Stimulated activated CD8-positive, alpha-beta memory T cell treated with anti-CD3 and anti-CD28 coated beads, Interleukin-2, amount 100 ng/mL, for 1 hour (primary cell): ENCODE measurements around the gene SLC25A45.

ENCODE experiments used
- DNase-seq, 2 donors: peaks; one replicate each; pipeline ENCODE4 v3.0.0-alpha.2; 2020; ENCODE audit warnings: low read depth in 2 of 2

SLC25A45 gene

GRCh38 chr11:65404638-65405339 is 22.3 kb upstream of the SLC25A45 start:
- DNase-seq = no peak

DNA sequence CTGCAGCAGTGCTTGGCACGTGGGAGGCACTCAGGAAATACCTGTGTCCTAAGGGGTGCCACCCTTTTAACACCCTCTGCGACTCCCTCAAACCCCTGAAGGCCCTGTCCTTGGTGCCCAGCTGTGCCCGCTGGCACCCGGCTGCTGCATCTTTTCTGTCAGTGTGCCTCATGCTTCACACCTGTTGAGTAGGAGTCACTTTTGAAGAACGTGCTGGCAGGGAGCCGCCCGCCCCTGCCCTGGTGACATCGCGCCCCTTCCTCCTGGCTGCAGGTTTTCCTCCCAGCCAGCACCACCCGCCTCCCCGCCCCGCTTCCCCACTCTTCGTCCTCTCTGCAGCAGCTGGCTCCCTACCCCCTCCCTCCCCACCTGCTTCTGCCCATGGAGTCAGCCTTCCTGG is 21.8 kb upstream of the SLC25A45 start:
- no peak for DNase-seq

DNA sequence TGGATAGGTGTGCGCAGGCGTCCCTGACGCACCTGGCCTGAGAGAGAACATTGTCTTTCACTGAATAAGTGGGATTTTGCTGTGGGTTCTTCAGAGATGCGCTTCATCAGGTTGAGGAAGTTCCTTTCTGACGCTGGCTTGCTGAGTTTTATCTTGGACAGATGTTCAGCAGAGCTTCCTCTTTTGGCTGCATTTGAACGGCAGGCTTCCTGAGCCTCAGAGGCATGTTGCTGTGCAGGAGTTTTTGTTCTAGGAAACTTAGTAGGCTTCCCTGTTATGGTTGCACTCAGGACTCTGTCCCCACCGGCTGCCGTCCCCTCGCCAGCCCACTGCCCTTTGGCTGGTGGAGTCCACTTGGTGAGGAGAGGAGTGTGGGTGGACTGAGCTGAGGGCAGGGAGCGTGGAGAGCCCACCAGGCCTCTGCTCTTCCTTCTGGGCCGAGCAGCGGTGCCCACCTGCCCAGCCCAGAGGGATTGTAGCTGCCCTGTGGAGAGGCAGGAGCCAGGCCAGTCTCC is 21.2 kb upstream of the SLC25A45 start:
- DNase-seq = no peak

GRCh38 chr11:65402790-65403189 is 20.3 kb upstream of the SLC25A45 start:
- DNase-seq = no peak

DNA sequence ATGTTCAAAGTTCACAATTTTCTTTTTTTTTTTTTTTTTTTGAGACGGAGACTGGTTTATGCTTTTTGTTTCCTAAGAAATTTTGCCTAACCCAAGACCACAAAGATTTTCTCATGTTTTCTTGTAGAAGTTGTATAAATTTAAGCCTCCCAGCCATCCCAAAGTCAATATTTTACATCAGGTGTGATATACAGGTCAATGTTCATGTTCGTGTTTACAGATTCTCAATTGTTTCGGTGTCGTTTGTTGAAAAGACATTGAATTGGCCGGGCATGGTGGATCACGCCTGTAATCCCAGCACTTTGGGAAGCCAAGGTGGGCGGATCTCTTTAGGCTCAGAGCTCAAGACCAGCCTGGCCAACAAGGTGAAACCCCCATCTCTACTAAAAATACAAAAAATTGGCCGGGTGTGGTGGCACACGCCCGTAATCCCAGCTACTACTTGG is 19.4 kb upstream of the SLC25A45 start:
- DNase-seq = no peak

DNA sequence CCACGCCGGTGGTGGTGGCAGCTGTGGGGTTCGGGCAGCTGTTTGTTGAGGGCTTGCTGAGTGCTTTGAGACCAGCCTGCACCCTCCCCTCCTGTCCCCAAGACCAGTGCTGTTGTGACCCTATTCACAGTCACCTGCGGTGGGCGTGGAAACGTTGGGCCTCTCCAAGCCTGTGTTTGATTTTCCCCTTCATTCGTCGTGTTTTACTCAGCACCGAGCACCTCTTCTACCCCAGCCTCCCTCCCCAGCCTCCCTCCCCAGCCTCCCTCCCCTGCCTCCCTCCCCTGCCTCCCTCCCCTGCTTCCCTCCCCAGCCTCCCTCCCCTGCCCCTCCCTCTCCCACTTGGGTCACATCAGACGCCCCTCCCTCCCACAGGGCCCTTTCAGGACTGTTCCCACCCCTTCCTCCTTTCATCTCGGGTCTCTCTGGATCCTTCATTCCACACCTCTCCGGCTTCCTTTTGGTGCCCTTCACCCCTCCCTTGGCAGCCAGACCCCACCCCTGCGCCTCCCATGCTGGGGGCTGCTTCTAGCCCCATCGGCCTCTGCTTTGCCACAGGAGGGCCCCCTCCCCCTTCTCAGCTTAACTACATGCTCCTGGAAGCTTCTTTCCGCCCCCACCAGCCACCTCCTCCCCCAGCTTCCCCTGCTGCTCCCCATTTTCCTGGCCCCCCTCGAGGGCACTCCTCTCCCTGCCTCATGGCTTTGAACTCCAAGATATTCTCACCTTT is 18.8 kb upstream of the SLC25A45 start:
- DNase-seq = no peak

DNA sequence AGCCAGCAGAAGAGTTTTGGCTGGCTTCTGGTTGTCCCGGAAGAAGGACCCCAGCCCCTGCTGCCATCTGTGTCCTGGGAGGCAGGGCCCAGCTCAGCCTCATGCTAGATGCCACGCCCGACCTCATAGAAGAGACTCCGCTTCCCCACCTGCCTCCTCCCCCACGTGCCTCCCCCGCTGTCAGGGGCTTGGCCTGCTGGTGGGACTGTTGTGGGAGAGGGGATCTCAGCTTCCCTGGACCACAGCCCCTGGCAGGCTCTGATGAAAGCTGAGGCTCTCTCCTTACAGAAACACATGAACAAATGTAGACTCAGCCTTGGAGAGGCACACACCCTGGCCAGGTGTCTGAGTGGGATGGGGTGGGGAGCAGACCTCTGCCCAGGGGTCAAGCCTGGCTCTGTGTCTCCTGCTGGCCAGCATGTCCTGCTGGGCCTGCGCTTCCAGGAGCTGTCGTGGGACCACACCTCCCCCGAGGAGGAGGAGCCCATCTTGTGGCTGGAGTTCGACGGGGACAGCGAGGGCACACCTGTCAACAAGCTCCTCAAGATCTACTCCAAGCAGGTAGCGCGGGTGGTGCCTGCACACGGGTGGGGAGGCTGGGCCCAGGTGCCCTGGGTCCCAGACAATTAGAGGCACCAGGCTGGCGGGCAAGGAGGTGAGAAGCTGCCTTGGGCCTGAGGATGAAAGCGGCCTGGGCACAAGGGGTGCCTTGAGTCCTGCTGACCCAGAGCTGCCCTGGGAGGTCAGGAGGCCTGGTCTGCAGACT is 18.0 kb upstream of the SLC25A45 start:
- DNase-seq = no peak

DNA sequence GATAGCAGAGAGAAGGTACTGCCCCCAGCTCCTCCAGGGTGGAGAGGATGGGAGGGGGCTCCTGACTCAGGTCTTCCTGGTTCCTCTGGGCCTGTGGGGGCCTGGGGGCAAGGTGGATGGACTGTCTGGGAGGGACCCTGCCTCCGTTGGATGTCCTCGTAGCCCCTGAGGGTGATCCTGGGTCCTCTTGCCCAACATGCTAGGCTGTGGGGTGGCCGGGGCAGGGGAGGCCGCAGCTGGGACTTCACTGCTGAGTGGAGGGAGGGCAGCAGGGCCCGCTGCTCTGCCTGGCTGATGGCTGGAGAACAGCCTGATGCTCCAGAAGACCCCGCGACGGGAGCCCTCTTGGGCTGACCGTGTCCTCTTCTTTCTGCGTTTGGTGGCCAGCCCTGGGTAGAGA is 17.4 kb upstream of the SLC25A45 start:
- no peak for DNase-seq

DNA sequence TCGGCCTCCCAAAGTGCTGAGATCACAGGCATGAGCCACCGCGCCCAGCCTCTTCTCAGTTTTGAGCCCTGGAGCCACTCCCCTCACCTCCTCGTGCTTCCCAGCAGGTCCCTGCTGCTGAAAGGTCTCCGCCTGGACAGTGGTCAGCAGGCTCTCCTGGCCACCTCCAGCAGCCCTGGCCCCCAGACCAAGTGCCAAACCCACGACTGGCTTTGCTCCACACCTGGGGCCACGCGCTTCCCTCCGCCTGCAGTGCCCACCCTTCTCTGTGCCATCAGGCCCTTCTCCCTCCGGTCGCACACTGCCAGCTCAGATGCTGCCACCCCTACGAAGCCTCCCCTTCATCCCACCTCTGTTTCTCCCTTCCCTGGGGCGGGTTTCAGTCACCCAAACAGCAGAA is 16.8 kb upstream of the SLC25A45 start:
- DNase-seq = no peak

DNA sequence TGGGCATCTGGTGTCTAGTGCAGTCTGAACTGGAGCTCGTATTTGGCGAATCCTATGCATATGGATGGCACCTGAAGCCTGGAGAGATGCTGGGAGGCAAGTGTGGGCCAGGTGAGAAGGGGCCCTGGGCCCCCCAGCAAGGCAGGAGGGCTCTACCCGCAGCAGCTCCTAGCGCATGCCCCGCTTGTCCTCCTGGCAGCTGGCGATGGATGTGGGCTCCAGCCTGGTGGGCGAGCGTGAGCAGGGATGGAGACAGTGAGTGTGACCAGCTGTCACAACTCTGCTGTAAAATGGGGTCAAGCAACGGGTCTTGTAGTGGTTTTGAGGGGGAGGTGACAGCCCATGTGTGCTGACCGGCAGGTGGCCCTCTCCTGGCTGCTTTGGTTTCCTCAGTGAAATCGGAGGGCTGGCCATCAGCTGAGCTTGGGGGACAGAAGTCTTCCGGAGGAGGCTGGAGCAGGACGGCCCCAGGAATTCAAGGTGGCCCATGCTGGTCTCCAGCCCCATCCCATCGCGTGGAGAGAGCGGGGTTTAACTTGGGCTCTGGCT is 16.0 kb upstream of the SLC25A45 start:
- no peak for DNase-seq

- DNase-seq = no peak
These were observed 14.6 kb upstream of the SLC25A45 start for GRCh38 chr11:65396769-65397745.

- no peak for DNase-seq
These were observed 13.6 kb upstream of the SLC25A45 start for GRCh38 chr11:65395961-65396530.

GRCh38 chr11:65394125-65394536 is 11.7 kb upstream of the SLC25A45 start:
- no peak for DNase-seq

- DNase-seq = no peak
These were observed 11.2 kb upstream of the SLC25A45 start for GRCh38 chr11:65393513-65394079.

- no peak for DNase-seq
These were observed 10.5 kb upstream of the SLC25A45 start for GRCh38 chr11:65392899-65393298.

- DNase-seq = no peak
These were observed 9.9 kb upstream of the SLC25A45 start for GRCh38 chr11:65392186-65392829.

DNA sequence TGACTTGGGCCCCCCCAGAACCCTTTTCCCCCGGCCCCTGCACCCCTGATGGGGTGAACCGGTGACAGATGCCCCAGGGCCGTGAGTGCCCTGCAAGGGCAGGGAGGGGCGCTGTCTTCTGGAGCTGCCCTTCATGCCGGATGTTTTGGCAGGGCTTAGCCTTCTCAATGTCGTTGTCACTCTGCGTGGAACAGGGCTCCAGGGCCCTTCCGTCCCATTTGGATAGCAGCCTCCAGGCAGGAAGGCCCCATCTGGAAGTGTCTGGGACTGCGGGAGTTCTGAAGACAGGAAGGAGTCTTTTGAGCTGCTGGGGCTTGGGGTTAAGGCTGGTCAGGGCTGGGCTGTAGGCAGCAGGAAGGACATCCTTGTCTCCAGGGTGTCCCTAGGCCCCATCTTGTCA is 8.6 kb upstream of the SLC25A45 start:
- DNase-seq = no peak

DNA sequence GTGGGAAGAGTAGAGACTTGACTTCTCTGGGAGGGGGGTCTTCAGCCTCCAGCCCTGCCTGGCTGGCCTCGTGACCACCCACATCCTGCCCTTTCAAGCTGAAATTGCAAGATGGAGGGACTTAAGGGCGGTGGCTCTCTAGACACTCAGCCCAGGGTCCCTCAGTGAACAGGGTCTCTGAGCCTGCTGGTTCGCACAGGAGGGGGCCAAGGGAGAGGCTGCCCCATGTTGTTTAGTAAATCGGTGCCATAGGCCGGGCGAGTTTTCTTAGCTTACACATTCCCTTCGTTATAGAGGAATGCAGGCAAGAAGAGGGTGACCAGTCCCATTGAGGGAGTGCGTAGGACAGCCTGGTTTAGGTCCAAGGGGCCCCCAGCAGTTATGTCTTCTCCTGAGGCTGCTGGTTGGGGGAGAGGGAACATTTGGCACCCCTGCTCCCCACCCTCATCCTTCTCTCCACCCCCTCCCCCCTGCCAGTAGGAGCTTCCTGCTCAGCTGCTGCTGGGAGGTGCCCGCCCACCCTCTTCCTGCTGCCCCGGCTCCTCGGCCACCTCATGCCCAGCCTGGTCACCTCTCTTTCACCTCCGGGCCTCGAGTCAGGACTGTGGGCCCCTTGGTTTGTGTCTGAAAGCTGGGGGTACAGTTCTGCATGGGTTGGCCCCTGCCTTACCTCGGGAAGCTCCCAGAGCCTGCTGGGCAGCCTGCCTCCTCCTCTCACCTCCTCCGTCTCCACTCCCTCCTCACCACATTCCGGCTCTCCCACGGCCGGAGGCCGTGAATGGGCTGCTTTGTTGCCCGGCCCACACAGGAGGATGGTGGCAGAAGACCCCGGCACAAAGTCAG is 7.9 kb upstream of the SLC25A45 start:
- DNase-seq = no peak
